GDM1 (cell line): ENCODE data around the gene MC3R.
"Not testable (repeated sequence)": the region's sequence is repeated elsewhere in the genome, so short reads cannot be mapped to it uniquely, and the experiment has no call there.

Source experiments
- DNase-seq: peaks from one replicate; lab custom pipeline; 2025; lab: John Stamatoyannopoulos, UW

MC3R gene

GRCh38 chr20:56247954-56248782 lies at the start of gene MC3R:
MC3R (plus strand) TSS chr20:56248732; CDS start chr20:56248844, 112 bp downstream.
- peak; percentile 7 for DNase-seq

GRCh38 chr20:56200456-56200855 lies 48.1 kb upstream of the MC3R start:
- no peak for DNase-seq

GRCh38 chr20:56202493-56203077 lies 45.9 kb upstream of the MC3R start:
- no peak for DNase-seq

DNA sequence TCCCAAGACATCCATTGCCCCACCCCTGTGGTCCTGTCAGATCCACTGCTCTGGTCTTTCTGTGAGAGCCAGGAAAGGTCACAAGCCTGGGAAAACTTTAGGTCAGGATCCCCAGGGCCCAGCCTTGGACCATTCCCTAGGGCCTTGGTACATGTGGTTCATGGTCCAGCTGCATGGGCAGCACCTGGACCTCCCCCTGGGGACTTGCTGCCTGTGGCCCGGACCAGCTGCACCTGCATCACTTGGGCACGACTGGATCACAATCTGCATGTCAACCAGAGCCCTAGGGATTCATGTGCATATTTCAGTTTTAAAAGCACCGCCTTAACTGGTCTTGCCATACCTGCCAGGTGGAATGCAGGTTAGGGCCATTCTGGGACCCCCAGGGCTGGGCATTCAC lies 44.3 kb upstream of the MC3R start:
- no peak for DNase-seq

GRCh38 chr20:56205346-56205745 lies 43.2 kb upstream of the MC3R start:
- DNase-seq, result no peak

DNA sequence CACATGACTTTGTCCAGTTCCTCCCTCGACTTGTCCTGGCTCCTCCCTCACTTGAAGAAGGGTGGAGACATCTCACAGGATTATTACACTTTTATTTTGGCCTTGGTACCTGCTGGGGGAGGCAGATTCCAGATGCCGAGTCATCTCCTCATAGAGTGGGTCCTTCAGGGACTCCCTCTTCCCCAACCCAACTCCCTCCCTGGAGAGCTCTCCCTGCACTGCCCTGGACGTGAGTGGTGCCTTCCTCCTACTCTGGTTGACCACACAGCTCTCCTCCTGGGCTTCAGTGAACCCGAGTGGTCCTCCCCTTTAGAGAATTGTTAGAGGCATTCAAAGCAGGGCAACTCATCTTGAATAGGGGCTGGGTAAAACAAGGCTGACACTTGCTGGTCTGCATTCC lies 40.9 kb upstream of the MC3R start:
- no peak for DNase-seq

DNA sequence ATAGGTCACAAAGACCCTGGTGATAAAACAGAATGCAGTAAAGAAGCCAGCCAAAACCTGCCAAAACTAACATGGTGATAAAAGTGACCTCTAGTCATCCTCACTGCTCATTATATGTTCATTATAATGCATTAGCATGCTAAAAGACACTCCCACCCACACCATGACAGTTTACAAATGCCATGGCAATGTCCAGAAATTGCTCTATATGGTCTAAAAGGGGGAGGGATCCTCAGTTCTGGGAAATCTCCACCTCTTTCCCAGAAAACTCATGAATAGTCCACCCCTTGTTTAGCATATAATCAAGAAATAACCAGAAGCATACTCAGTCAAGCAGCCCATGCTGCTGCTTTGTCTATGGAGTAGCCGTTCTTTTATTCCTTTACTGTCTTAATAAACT lies 40.4 kb upstream of the MC3R start:
- DNase-seq, result no peak

- DNase-seq, result no peak
These were observed 37.5 kb upstream of the MC3R start for GRCh38 chr20:56211051-56211450.

GRCh38 chr20:56212091-56212490 lies 36.4 kb upstream of the MC3R start:
- peak; percentile 47 for DNase-seq

DNA sequence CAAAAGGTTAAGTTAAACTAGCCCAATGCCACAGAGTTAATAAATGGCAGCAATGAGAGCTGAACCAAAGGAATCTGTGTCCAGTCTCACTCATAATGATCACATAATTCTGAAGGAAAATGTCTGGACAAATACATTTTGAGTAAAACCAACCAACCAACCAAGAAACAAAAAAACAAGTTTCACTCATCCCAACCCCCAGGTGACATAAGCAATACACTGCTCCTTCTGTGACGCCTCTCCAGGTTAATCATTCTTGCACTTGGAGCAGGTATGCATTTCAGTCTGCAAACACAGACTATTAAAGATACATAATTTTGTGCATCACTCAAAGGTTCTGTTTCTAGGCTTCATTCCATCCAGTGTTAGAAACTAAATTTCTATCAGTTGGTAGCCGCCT lies 35.2 kb upstream of the MC3R start:
- no peak for DNase-seq

- DNase-seq, result no peak
These were observed 33.4 kb upstream of the MC3R start for GRCh38 chr20:56215115-56215514.

DNA sequence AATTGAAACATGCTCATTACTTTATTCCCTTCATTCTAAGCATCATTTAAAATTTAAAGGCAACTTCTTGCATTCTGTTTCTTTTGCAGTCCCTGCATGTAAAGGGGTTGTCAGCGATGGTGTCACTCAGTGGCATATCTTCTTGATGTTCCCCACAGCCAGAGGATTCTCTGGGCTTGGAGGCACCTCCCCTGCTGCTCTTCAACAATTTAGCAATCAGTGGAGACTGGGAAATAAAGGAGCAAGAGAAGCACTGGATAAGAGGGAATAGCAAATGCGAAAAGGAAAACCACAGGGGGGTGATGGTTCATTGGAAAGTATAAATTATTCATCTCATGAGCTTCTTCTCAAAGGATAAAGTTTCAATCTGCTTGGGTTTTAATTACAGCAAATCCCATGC lies 30.7 kb upstream of the MC3R start:
- DNase-seq, result no peak

- DNase-seq, result not testable (repeated sequence)
These were observed 27.3 kb upstream of the MC3R start for GRCh38 chr20:56221186-56221585.

DNA sequence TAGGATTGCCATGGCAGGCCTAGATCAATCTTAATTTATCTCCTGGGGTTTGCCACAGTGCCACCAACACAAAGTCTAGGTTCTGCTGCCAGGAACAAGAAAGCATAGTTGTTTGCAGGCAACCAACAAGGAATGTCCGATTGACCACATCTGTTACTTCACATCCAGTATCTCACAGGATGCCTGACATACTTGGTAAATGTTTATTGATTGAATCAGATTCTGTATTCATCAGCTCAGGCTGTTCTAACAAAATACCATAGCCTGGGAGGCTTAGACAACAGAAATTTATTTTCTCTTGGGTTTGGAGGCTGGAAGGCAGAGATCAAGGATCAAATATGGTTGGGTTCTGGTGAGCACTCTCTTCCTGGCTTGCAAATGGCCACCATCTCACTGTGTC lies 26.3 kb upstream of the MC3R start:
- no peak for DNase-seq

DNA sequence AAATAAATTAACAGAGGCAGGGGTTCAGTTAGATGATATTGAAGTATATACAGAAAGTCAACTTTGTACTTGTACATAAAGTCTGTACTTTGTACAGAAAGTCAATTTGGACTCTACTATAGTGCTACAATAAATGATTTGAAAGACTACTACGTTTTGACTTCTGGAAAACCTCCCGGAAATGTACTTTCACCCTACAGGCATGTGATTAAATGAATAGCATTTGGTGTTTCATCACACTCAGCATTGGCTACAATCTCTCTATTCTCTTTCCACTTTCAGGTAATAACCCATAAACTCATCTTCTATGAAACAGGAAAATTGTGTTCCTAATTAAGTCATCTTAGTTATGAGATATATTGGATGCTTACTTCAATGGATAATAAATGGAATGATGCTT lies 25.6 kb upstream of the MC3R start:
- DNase-seq, result no peak

- DNase-seq, result no peak
These were observed 25.2 kb upstream of the MC3R start for GRCh38 chr20:56223352-56223751.

GRCh38 chr20:56228021-56228420 lies 20.5 kb upstream of the MC3R start:
- no peak for DNase-seq

DNA sequence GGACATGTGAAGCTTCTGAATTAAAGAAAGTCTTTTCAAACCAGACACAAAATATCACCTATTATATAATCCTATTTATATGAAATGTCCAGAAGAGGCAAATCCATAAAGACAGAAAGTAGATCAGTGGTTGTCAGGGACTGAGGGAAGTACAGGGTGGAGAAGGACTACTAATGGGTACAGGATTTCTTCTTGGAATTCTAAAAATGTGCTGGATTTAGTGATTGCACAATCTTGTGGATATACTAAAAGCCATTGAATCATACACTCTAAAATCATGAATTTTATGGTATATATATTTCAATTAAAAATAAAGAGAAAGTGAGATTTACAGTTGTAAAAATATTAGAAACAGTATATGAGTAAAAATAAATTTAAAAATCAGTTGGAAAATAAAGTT lies 18.7 kb upstream of the MC3R start:
- no peak for DNase-seq

GRCh38 chr20:56234110-56234509 lies 14.4 kb upstream of the MC3R start:
- DNase-seq, result no peak

DNA sequence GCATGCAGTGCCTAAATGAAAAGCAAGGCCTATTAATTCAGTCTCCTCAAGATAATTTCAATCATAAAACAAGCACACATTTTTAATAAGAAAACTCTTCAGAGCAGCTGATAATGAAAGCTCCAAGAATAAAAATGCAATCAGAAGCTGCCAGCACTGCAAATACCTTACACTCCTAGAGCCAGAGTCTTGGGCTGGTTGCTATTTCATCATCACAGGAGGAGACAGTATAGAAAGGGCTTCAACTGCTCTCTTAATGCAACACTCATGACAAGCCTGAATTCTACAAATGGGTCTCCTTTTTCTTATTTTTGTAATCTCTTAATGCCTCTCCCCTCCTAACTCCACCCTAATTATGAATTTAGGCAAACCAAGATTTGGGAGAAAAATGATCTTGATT lies 11.2 kb upstream of the MC3R start:
- no peak for DNase-seq

- DNase-seq, result no peak
These were observed 4.3 kb upstream of the MC3R start for GRCh38 chr20:56244259-56244658.

DNA sequence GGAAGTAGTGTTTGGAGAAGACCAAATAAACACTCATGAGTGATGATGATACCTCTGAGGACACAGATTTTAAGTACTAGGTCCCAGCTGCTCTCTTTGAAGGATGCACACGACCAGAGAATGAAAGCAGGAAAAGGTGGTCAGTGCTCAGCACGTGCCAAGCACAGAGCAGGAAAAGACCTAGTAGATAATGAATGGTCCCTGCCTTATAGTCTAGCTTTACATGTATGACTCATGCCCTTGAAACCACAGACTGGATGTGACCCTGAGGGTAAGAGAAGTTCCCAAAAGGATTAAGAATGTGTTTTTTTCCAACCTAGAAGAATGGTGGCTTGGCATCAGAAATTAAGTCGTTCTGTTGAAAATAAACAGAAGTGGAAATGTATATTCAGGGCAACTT lies 2.8 kb upstream of the MC3R start:
- no peak for DNase-seq

DNA sequence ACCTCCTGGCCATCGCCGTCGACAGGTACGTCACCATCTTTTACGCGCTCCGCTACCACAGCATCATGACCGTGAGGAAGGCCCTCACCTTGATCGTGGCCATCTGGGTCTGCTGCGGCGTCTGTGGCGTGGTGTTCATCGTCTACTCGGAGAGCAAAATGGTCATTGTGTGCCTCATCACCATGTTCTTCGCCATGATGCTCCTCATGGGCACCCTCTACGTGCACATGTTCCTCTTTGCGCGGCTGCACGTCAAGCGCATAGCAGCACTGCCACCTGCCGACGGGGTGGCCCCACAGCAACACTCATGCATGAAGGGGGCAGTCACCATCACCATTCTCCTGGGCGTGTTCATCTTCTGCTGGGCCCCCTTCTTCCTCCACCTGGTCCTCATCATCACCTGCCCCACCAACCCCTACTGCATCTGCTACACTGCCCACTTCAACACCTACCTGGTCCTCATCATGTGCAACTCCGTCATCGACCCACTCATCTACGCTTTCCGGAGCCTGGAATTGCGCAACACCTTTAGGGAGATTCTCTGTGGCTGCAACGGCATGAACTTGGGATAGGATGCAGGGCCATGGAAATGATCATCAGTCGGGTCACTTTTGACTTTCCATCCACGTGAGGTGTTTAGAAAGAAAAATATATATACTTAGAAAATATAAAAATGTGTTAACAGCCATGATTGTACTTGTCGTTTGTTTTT lies 868 bp downstream of the MC3R start:
- DNase-seq, result peak; percentile 46
